Right cardiac atrium (tissue), 5 donors: ENCODE data around the gene WDR88. TPM values are rescaled to one million over a fixed set of nuclear protein-coding genes. Genes with fewer than 3 reads are reported as not detected.
A peak's percentile ranks its signal among the peaks of the same experiment; 100 is the strongest.
"Not testable (repeated sequence)": the region's sequence is repeated elsewhere in the genome, so short reads cannot be mapped to it uniquely, and the experiment has no call there.

Experiments used
- ATAC-seq, 2 donors: fragments of 200-7000 bp; cut with Tn5 transposase; one replicate each; pipeline versions ENCODE4 v1.8.0 to v1.9.1; 2020; ENCODE audit warnings: moderate library complexity in 2 of 2, mild to moderate bottlenecking in 1 of 2
- DNase-seq, 3 donors: peaks; one replicate each; pipeline ENCODE4 v3.0.0-alpha.2; 2020
- H3K27ac ChIP-seq: one replicate; pipeline ENCODE4 v1.5.1; 2013; ENCODE audit warnings: mild to moderate bottlenecking, low read length, control low read depth, moderate library complexity
- H3K27me3 ChIP-seq: one replicate; pipeline ENCODE4 v1.6.1; 2013; ENCODE audit not compliant: control insufficient read depth, insufficient read depth
- H3K4me1 ChIP-seq: one replicate; pipeline ENCODE4 v1.6.1; 2013; ENCODE audit warnings: low read length; ENCODE audit not compliant: control insufficient read depth, insufficient read depth
- H3K4me3 ChIP-seq: one replicate; pipeline ENCODE4 v1.5.1; 2013; ENCODE audit warnings: low read length, control low read depth
- H3K9me3 ChIP-seq: one replicate; pipeline ENCODE4 v1.6.1; 2013; ENCODE audit warnings: low read length; ENCODE audit not compliant: control insufficient read depth
- WGBS: extraction: QIAGEN DNeasy Blood & Tissue Kit; methylation state at CpG from one replicate; pipeline ENCODE4 v1.1.7; 2013; 5-methylcytosine and 5-hydroxymethylcytosine counted together
- intact Hi-C, 4 donors: fragments of 100-400 bp; cut with DNase I; formaldehyde crosslinking; loops; one replicate each; pipeline versions ENCODE4 v1.11.0 to v1.14.0; 2022 to 2023
- polyA plus RNA-seq: library from polyadenylated mRNA; stranded (reverse); fragments of 200-250 nt; gene quantifications from one replicate; pipeline ENCODE4 v1.2.3, GENCODE V29; 2013
- total RNA-seq, 4 donors: library from RNA; stranded (reverse); fragmentation: NEBNext Ultra II Directional; extraction: Animal tissue kit (Norgen Biotek cat#: 25700); gene quantifications; one replicate each; pipeline ENCODE4 v1.2.1, GENCODE V29; 2021
- donor health status: healthy with polysubstance abuse.
- donor health status: DM: no; HTN: yes; CAD: no.
- donor health status: DM: no; HTN: no; CAD: no.
- donor health status: DM: no; HTN: yes; CAD: no; lungs with severe emphysema.
- donor health status: DM: yes; HTN: yes; CAD: no.

The WDR88 gene
- total and polyA plus RNA-seq, 5 donors, result not detected

DNA sequence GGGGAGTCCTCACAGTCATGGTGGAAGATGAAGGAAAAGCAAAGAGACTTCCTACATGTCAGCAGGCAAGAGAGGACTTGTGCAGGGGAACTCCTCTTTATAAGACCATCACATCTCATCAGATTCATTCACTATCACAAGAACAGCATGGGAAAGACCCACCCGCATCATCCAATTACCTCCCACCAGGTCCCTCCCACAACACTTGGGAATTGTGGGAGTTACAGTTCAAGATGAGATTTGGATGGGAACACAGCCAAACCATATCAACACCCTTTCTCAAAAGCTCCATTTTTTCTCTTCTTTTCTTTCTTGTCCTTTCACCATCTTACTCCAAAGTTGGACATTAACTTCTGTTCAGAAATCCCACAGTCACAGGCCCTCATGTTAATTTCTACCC lies 57.5 kb downstream of the WDR88 start:
- DNase-seq (no peak), ATAC-seq (no peak)
- Histone ChIP-seq H3K27me3 (no peaks in the 10 kb centered on the region), H3K4me1 (no peaks in the 10 kb centered on the region), H3K4me3 (no peak overlapping the region), H3K9me3 (no peaks in the 10 kb centered on the region), H3K27ac (no peak overlapping the region)
- WGBS, result 0% methylated on average over 1 of the region's 1 CpG
- intact Hi-C loops, result no loop called here

GRCh38 chr19:33191092-33191491 lies 59.2 kb downstream of the WDR88 start:
- intact Hi-C loops, DNase-seq, H3K27me3 ChIP-seq, ATAC-seq, H3K27ac ChIP-seq, H3K4me1 ChIP-seq, H3K9me3 ChIP-seq, H3K4me3 ChIP-seq: not testable (repeated sequence)
- WGBS, result 89% methylated on average over 4 of the region's 4 CpGs

DNA sequence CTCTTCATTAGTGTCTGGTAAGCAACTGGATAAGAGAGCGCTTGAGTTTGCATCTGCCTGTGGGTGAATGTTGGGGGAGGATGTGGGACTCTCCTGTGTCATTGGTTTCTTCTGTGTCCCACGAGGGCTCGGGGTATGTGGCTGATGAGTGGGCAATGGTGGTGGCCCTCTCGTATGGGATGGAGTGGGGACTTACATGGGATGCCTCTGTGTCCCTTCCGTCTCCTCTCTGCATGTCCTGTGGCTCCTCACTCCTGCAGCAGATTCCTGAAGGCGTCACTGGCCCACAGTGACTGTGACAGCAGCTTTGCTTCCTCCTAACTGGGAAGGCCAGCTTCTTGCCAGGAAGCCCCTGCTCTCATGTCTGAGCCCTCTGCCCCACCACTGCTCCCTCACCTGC lies 59.6 kb downstream of the WDR88 start:
- WGBS, result 89% methylated on average over 6 of the region's 6 CpGs
- no peaks in the 10 kb centered on the region for H3K27me3 ChIP-seq
- H3K9me3 ChIP-seq, result no peaks in the 10 kb centered on the region
- H3K27ac ChIP-seq, result no peak overlapping the region
- intact Hi-C loops, result no loop called here
- DNase-seq (no peak), ATAC-seq (no peak)
- H3K4me3 ChIP-seq, result no peak overlapping the region
- peaks cover 3% of the 10 kb centered on the region for H3K4me1 ChIP-seq

- ATAC-seq, result no peak
- DNase-seq, result no peak
These were observed 60.1 kb downstream of the WDR88 start for GRCh38 chr19:33192010-33192409.

DNA sequence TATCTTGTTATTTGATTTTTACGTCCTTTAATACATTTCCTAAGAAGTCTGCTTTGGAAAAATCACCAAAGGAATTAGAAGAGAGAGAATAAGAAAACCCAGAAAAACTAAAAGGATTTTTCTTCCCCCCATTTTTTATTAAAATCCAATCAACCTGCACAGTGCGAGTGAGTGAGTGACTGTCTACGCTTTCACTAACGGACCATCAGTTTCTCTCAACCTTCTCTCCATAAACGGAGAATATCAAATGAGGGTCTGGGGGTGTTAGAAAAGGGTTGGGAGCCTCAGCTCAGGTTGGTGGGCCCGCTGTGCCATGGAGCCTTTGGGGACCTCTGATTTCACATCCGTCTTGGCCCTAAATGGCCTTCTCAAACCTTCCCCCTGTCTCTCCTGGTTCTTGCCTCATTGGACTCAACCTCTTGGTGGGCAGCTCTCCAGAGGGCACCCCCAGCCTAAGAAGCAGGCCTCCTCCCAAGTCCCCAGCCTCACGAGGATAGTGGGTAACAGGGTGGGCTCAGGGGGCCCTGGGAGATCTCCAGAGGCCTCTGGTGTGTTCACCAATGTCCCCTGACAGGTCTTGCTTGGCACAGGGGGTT lies 61.5 kb downstream of the WDR88 start:
- no peak overlapping the region for H3K4me3 ChIP-seq
- WGBS, result 76% methylated on average over 8 of the region's 8 CpGs
- intact Hi-C loops, result no loop called here
- H3K4me1 ChIP-seq, result peaks cover 3% of the 10 kb centered on the region
- H3K27ac ChIP-seq, result no peak overlapping the region
- ATAC-seq (no peak), DNase-seq (no peak)
- H3K27me3 ChIP-seq, result no peaks in the 10 kb centered on the region
- H3K9me3 ChIP-seq, result no peaks in the 10 kb centered on the region

More at GRCh38 chr19:33192010-33192409, 60.1 kb downstream of the WDR88 start:
- intact Hi-C loops, result no loop called here
- Histone ChIP-seq H3K4me1 (peaks cover 3% of the 10 kb centered on the region), H3K4me3 (no peak overlapping the region), H3K27me3 (no peaks in the 10 kb centered on the region), H3K9me3 (no peaks in the 10 kb centered on the region), H3K27ac (no peak overlapping the region)
- 70% methylated on average over 7 of the region's 7 CpGs for WGBS

DNA sequence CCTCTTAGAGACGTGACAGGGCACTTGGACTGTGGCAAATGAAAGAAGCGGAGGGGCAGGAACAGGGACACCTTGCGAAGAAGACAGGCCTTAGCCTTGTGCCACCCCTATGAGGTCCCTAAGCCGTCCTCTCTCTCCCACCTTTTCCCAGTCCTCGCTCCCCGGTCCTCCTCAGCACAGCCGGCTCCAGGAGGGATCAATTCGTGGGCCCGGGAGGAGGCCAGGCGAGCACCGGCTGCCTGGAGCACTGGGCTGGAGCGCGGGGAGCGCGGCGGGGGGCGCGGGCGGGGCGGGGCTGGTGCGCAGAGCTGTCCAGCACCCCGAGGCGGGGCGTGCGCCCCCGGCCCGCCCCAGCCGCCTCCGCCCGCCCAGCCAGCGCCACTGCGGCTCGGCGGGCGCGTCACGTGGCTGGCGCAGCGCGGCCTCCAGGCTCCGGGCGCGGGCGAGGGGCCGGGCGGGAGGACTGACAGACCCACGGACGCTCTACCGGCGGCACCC lies 62.0 kb downstream of the WDR88 start, which contains the start of gene LRP3:
Gene LRP3, plus strand, starts transcription at position 466 of the 498 bp plus-strand sequence. CDS start 456 bp downstream, outside the sequence.
- Histone ChIP-seq H3K4me3 (peak within 1 kb of the TSS; percentile 94), H3K27ac (no peak within 1 kb of the TSS), H3K27me3 (no peaks in the 10 kb centered on the region), H3K9me3 (no peaks in the 10 kb centered on the region), H3K4me1 (peaks cover 3% of the 10 kb centered on the region)
- DNase-seq, result peak; percentile 57 to 88 (median 85)
- WGBS, result 3% methylated on average over 50 of the region's 50 CpGs
- intact Hi-C loops, result no loop called here
- ATAC-seq, result peak; percentile 64 to 85

DNA sequence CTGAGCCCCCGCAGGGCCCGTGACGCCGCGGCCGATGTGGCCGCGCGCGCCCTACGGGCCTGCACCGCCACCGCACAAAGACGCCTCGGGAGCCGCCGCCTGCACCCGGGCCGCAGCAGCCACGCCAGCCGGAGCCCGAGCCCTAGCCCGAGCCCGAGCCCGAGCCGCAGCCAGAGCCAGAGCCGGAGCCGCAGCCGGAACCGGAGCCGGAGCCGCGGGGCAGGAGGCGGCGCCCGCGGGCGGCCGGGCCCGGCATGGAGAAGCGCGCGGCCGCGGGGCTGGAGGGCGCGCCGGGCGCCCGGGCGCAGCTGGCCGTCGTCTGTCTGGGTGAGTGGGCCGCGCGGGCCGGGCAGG lies 62.6 kb downstream of the WDR88 start:
- DNase-seq (peak in 2 of 3 donors; percentile 66 to 73), ATAC-seq (peak; percentile 6 to 7)
- H3K4me1 ChIP-seq, result peaks cover 3% of the 10 kb centered on the region
- no peaks in the 10 kb centered on the region for H3K27me3 ChIP-seq
- intact Hi-C loops, result no loop called here
- no peaks in the 10 kb centered on the region for H3K9me3 ChIP-seq
- no peak overlapping the region for H3K27ac ChIP-seq
- peak overlapping the region; percentile 94 for H3K4me3 ChIP-seq
- WGBS, result under 1% methylated on average over 57 of the region's 57 CpGs

- DNase-seq (peak; percentile 54 to 80 (median 75)), ATAC-seq (peak; percentile 75 to 79)
- H3K4me3 ChIP-seq, result peak overlapping the region; percentile 94
- intact Hi-C loops, result no loop called here
- no peaks in the 10 kb centered on the region for H3K9me3 ChIP-seq
- no peak overlapping the region for H3K27ac ChIP-seq
- WGBS, result under 1% methylated on average over 49 of the region's 49 CpGs
- H3K27me3 ChIP-seq, result no peaks in the 10 kb centered on the region
- H3K4me1 ChIP-seq, result peaks cover 3% of the 10 kb centered on the region
These were observed 63.2 kb downstream of the WDR88 start for GRCh38 chr19:33194886-33195644.

- WGBS, result 69% methylated on average over 17 of the region's 17 CpGs
- ATAC-seq (peak in 1 of 2 donors; percentile 4), DNase-seq (no peak)
- no peaks in the 10 kb centered on the region for H3K9me3 ChIP-seq
- H3K27me3 ChIP-seq, result no peaks in the 10 kb centered on the region
- peaks cover 3% of the 10 kb centered on the region for H3K4me1 ChIP-seq
- intact Hi-C loops, result no loop called here
- no peak overlapping the region for H3K27ac ChIP-seq
- no peak overlapping the region for H3K4me3 ChIP-seq
These were observed 63.9 kb downstream of the WDR88 start for GRCh38 chr19:33195645-33196347.

- Histone ChIP-seq H3K9me3 (no peaks in the 10 kb centered on the region), H3K4me1 (peaks cover 3% of the 10 kb centered on the region), H3K27me3 (no peaks in the 10 kb centered on the region), H3K27ac (no peak overlapping the region), H3K4me3 (no peak overlapping the region)
- intact Hi-C loops, result no loop called here
- DNase-seq (no peak), ATAC-seq (no peak)
- 93% methylated on average over 10 of the region's 10 CpGs for WGBS
These were observed 64.7 kb downstream of the WDR88 start for GRCh38 chr19:33196446-33197193.
